ENCODE results near the gene SYT1.

The SYT1 gene

DNA sequence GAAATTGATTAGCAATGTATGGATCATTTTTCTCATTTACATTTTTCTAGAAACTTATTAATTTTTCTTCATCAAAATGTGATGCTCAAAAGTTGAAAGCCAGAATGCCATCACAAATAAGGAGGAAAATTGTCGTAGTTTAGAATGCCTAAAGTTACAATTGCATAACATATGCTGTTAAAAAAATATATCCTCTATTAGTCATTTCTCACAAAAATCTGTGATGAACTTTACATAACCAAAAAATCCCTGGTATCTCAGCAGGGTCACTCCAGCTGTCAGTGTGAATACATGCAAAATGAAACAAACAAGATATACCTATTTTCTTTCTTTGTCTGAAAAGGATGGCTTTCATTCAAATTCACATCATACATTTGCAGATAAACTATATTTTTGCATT, 467.3 kb downstream of the SYT1 start:
- FAIRE-seq, result no peak
- no peak for DNase-seq (ENCODE audit: insufficient read length, low spot score)
- TF ChIP-seq, protein P1, sequence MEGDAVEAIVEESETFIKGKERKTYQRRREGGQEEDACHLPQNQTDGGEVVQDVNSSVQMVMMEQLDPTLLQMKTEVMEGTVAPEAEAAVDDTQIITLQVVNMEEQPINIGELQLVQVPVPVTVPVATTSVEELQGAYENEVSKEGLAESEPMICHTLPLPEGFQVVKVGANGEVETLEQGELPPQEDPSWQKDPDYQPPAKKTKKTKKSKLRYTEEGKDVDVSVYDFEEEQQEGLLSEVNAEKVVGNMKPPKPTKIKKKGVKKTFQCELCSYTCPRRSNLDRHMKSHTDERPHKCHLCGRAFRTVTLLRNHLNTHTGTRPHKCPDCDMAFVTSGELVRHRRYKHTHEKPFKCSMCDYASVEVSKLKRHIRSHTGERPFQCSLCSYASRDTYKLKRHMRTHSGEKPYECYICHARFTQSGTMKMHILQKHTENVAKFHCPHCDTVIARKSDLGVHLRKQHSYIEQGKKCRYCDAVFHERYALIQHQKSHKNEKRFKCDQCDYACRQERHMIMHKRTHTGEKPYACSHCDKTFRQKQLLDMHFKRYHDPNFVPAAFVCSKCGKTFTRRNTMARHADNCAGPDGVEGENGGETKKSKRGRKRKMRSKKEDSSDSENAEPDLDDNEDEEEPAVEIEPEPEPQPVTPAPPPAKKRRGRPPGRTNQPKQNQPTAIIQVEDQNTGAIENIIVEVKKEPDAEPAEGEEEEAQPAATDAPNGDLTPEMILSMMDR (IDR thresholded peaks at IDR 0.05; ENCODE audit: insufficient read depth, missing control alignments), result no peak

DNA sequence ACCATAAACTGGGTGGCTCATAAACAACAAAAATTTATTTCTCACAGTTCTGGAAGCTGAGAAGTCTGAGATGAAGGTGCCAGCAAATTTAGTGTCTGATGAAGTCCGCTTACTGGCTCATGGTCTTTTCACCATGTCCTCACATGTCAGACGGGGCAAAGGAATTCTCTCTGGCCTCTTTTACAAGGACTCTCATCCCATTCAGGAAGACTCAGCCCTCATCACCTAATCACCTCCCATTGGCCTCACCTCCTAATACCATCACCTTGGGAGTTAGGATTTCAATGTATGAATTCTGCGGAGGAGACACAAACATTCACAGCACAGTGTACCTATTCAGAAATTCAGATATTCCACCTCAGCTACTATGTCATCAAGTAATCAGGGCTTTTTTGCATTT, 468.6 kb downstream of the SYT1 start:
- DNase-seq (ENCODE audit: insufficient read length, low spot score), result no peak
- TF ChIP-seq, protein P1 (IDR thresholded peaks at IDR 0.05; ENCODE audit: insufficient read depth, missing control alignments), result no peak
- no peak for FAIRE-seq

DNA sequence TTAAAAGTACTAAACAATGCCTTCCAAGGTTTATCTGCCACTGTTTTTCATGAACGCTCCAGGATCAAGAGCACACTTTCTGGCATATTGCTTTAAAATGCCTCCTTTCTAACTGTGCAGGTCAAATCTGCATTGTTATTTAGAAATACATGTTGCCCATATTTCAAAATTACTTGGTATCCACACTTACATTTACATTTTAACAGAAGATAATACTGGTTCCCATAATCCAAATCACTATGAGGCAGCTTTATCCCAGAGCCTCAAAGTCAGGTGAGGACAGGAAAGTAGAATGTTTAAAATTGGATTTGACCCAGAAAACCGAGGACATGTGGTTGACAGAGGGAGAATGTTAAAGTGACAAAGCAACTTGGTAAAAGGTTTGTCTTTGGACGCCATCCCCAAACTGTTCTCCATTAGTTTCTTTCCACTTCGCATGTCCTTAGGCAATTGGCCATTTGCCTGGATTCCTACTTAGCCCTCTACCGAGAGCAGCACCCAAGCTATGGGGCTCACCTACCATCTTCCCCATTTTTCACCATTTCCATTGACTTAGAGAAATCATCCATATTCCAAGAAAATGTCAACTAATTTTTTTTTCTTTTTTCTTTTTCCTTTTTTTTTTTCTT, 473.2 kb downstream of the SYT1 start:
- no peak for FAIRE-seq
- no peak for DNase-seq (ENCODE audit: insufficient read length, low spot score)
- TF ChIP-seq, protein P1 (IDR thresholded peaks at IDR 0.05; ENCODE audit: insufficient read depth, missing control alignments), result no peak

DNA sequence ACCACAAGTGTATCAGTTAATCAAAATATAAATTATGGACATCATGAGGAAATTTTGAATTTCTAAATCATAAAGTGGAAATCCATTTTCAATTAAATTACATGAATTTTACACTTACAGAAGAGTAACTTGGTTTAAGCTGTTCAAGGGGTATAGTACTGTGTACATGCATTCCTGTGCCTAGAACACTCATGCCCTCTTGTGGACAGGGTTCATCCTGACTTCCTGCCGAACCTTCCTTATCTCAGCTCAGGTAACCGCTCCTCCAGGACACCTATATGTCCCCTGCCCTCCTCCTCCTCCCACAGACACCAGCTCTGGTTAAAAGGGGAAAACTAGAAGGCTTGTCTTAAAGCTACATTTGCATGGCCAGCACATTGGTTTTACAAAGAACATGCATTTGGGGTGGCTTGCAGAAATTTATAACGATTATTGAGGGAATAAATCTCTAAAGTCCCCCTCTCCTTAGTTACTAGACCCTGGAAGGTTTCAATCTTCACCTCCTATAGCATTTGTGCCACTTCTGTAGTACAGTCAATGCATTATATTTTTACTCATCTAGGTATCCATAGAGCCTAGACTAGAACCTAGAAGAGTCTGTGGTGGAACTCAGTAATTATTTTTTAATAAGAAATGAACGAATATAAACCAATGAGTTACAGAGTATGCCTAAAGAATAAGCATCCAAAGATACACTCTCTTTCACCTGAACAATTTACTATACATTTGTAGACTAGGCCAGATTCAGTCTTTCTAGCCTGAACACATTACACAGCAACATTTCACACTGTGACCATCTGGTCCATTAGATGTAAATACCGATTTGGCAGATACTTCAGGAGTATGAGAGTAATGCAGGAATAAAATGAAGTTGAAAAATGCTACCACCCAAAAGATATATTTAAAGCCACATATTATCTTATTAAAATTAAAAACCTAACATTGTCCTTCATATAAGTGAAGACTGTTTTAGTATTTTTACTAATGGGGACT, 480.6 kb downstream of the SYT1 start:
- TF ChIP-seq, protein P1 (IDR thresholded peaks at IDR 0.05; ENCODE audit: insufficient read depth, missing control alignments), result peak; percentile 78
- DNase-seq (ENCODE audit: insufficient read length, low spot score) (no peak), FAIRE-seq (peak; percentile 44)

DNA sequence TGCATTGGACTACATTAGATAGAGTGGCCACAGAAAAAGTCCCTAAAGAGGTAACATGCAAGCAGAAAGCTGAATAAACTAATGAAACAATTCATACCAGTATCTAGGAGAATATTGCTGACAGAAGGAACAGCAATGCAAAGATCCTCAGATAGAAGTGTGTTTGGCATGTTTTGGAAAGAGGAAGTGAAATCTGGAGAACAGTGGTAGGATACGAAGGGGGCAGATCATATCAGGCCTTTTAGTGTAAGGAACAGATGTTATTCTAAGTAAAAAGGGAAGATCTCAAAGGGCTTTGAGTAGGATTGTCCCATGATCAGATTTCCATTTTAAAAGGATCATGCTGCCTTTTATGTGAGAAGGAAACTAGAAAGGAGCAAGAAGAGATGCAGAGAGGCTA, 483.3 kb downstream of the SYT1 start:
- DNase-seq (ENCODE audit: insufficient read length, low spot score) (no peak), FAIRE-seq (peak; percentile 29)
- TF ChIP-seq, protein P1 (IDR thresholded peaks at IDR 0.05; ENCODE audit: insufficient read depth, missing control alignments), result no peak

DNA sequence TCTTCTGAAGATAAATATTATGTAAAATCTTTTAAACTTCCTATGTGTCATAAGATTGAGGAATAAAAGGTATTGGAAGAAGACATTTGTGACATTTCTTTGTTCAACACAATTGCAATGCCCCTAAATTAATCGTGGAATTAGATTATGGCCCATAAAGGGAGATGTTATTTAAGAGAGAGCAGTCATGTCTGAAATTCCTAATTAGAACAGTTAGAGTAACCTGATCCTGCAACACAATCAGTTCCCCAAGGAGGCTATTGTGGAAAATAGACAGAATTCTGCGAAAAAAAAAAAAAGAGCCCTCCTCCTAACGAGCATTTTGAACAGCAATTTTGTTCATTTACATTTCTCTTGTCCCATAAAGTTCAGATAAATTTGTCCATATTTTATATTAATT, 486.7 kb downstream of the SYT1 start:
- FAIRE-seq (no peak), DNase-seq (ENCODE audit: insufficient read length, low spot score) (no peak)
- TF ChIP-seq, protein P1 (IDR thresholded peaks at IDR 0.05; ENCODE audit: insufficient read depth, missing control alignments), result no peak

DNA sequence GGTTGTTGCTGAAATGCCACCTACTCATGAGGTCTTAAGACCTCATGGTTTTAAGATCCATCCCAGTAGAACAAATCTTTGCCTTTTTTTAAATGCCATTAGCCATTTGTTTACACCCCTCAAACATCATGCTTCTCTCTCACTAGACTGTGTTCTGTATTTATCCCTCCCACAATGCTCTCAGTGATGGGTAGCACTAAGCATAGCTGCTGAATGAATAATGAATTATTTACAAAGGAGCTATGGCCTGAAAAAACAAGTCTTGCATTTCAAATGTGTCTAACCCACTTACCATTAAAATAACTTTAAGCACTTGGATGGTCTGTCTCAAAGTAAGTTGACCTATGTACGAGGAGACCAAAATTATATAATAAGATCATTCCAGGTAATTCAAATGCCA, 491.6 kb downstream of the SYT1 start:
- FAIRE-seq (no peak), DNase-seq (ENCODE audit: insufficient read length, low spot score) (no peak)
- TF ChIP-seq, protein P1 (IDR thresholded peaks at IDR 0.05; ENCODE audit: insufficient read depth, missing control alignments), result no peak

Measured in D721Med (cell line).